ENCODE data around the gene FMO3.

DNA sequence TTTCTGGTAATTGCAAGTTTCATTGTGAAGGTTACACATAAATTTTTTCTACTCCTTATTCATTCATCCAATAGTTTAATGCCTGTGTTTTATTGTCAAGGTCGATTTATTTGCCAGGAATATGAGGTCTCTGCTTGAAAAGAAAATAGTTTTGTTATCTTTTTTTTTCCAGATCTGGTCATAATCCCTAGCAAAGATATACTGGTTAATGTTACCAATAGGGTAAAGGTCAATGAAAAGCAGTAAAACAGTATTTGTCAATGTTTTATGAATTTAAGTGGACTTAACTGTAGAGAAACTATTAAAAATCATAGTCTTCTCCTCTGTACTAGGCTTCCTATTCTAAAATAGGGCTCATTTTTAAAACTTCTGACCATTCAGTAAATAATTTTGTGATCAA is 8.1 kb upstream of the FMO3 start:
- TF ChIP-seq GATA3 (IDR thresholded peaks at IDR 0.05; ENCODE audit: low read depth, low read length) (no peak), GATA2 (IDR thresholded peaks at IDR 0.05; ENCODE audit: low read depth, low read length) (no peak)
